Neural cell (in vitro differentiated cells): ENCODE data around the gene MRPS27. TPM values are rescaled to one million over a fixed set of nuclear protein-coding genes. Genes with fewer than 3 reads are reported as not detected.

Experiments
- H2AFZ ChIP-seq: fragments of 200-600, 300-800 bp; sonication (generic), shearing (Covaris generic); 2 replicates; pipeline ENCODE4 v1.6.0; 2014; ENCODE audit warnings: low read depth, mild to moderate bottlenecking, antibody characterized with exemption, low read length, moderate library complexity
- H3F3A ChIP-seq: fragments of 200-600 bp; shearing (Covaris generic); 2 replicates; pipeline ENCODE4 v1.6.1; 2016; ENCODE audit warnings: mild to moderate bottlenecking, moderate library complexity, mixed read lengths, antibody characterized with exemption, low read length; ENCODE audit not compliant: insufficient read depth, poor library complexity, severe bottlenecking
- H3K27ac ChIP-seq: fragments of 200-600, 300-800 bp; sonication (generic), shearing (Covaris generic); 2 replicates; pipeline ENCODE4 v1.5.1; 2014; ENCODE audit warnings: mild to moderate bottlenecking, low read length, moderate library complexity
- H3K27me3 ChIP-seq: fragments of 300-800, 200-600 bp; sonication (generic), shearing (Covaris generic); 2 replicates; pipeline ENCODE4 v1.6.0; 2014; ENCODE audit warnings: mild to moderate bottlenecking, low read depth, low read length, moderate library complexity; ENCODE audit not compliant: insufficient read depth
- H3K36me3 ChIP-seq: fragments of 300-800, 200-600 bp; sonication (generic), shearing (Covaris generic); 2 replicates; pipeline ENCODE4 v1.5.1; 2014; ENCODE audit warnings: mild to moderate bottlenecking, antibody characterized with exemption, low read length, moderate library complexity; ENCODE audit not compliant: insufficient read depth
- H3K4me2 ChIP-seq: fragments of 300-800, 200-600 bp; sonication (generic), shearing (Covaris generic); 2 replicates; pipeline ENCODE4 v1.6.0; 2014; ENCODE audit warnings: mild to moderate bottlenecking, low read length
- H3K4me3 ChIP-seq: fragments of 300-800, 200-600 bp; sonication (generic), shearing (Covaris generic); 2 replicates; pipeline ENCODE4 v1.5.1; 2014; ENCODE audit warnings: mild to moderate bottlenecking, low read length, moderate library complexity
- H3K79me2 ChIP-seq: fragments of 200-600 bp; shearing (Covaris generic); replicated peaks from 2 replicates; pipeline ENCODE4 v1.6.0; 2014; ENCODE audit warnings: mild to moderate bottlenecking, low read length, moderate library complexity; ENCODE audit not compliant: insufficient read depth
- H3K9ac ChIP-seq: fragments of 300-800, 200-600 bp; sonication (generic), shearing (Covaris generic); 2 replicates; pipeline ENCODE4 v1.6.1; 2016; ENCODE audit warnings: mild to moderate bottlenecking, low read length, mixed read lengths
- H3K9me2 ChIP-seq: fragments of 200-600 bp; shearing (Covaris generic); 2 replicates; pipeline ENCODE4 v1.6.1; 2016; ENCODE audit warnings: mild to moderate bottlenecking, low read length, mixed read lengths; ENCODE audit not compliant: insufficient read depth
- H3K9me3 ChIP-seq: fragments of 200-600, 300-800 bp; sonication (generic), shearing (Covaris generic); 2 replicates; pipeline ENCODE4 v1.6.1; 2016; ENCODE audit warnings: mild to moderate bottlenecking, mixed run types, low read length, moderate library complexity, mixed read lengths
- H4K20me1 ChIP-seq: fragments of 200-600 bp; shearing (Covaris generic); 2 replicates; pipeline ENCODE4 v1.6.1; 2016; ENCODE audit warnings: mild to moderate bottlenecking, mixed run types; ENCODE audit not compliant: insufficient read depth
- EP300 ChIP-seq: fragments of 450-650 bp; conservative IDR thresholded peaks from 2 replicates; pipeline ENCODE4 v1.6.1; 2014; ENCODE audit warnings: antibody characterized with exemption, mild to moderate bottlenecking, moderate library complexity; ENCODE audit not compliant: poor library complexity, severe bottlenecking
- EZH2 ChIP-seq: fragments of 200-600, 300-800 bp; shearing (Covaris generic), sonication (generic); IDR thresholded peaks from 2 replicates; pipeline ENCODE4 v1.6.1; 2014; ENCODE audit warnings: antibody characterized with exemption, low read length, borderline replicate concordance, mild to moderate bottlenecking; ENCODE audit not compliant: insufficient read depth, poor library complexity, severe bottlenecking
- MXI1 ChIP-seq: fragments of 450-650 bp; conservative IDR thresholded peaks from 2 replicates; pipeline ENCODE4 v1.6.1; 2014; ENCODE audit warnings: antibody characterized with exemption, mild to moderate bottlenecking; ENCODE audit not compliant: poor library complexity, severe bottlenecking
- POLR2AphosphoS5 ChIP-seq: IDR thresholded peaks from 2 replicates; pipeline ENCODE4 v1.6.1; 2012
- RAD21 ChIP-seq: fragments of 450-650 bp; conservative IDR thresholded peaks from 2 replicates; pipeline ENCODE4 v1.6.1; 2014; ENCODE audit warnings: antibody characterized with exemption, mild to moderate bottlenecking, moderate library complexity
- SMC3 ChIP-seq: fragments of 450-650 bp; conservative IDR thresholded peaks from 2 replicates; pipeline ENCODE4 v1.6.1; 2014; ENCODE audit warnings: antibody characterized with exemption, mild to moderate bottlenecking, moderate library complexity; ENCODE audit not compliant: poor library complexity
- TAF1 ChIP-seq: IDR thresholded peaks from 2 replicates; pipeline ENCODE4 v1.6.1; 2012; ENCODE audit warnings: low read depth
- polyA plus RNA-seq: library from polyadenylated mRNA; depleted of rRNA; stranded (reverse); fragments of >200 nt; gene quantifications from 2 replicates; pipeline ENCODE4 v1.2.3, GENCODE V29; 2014
- TF ChIP-seq, protein P1 (sequence below): fragments of 450-650 bp; IDR thresholded peaks from 2 replicates; pipeline ENCODE4 v1.5.1; 2014; ENCODE audit warnings: antibody characterized with exemption, mild to moderate bottlenecking, moderate library complexity; ENCODE audit not compliant: poor library complexity, severe bottlenecking
- TF ChIP-seq, protein P2 (sequence below): IDR thresholded peaks from 2 replicates; pipeline ENCODE4 v1.6.1; 2012; ENCODE audit warnings: borderline replicate concordance

MRPS27 gene
- polyA plus RNA-seq, 1 donor from 2014 or later: 36.7 TPM

DNA sequence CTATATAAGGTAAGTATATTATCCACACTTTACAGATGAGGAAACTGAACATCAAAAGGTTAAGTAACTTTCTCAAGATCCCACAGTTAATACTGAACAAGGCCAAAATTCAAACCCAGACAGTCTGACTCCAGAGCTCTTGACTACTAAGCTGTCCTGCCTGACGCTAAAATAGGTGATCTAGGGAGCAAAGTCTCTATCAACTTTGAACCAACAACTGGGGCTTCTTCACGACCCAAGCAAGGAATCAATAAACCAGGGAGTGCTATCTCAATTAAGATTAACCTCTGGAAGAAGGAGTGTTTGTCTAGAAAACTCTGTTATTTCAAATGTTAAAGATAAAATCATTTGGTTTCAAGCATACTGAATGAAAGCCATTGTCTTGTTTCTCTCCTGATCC is 64.4 kb downstream of the MRPS27 start:
- Histone ChIP-seq H3K9me3 (no peaks in the 10 kb centered on the region), H3K9me2 (no peaks in the 10 kb centered on the region), H3K9ac (no peak overlapping the region), H3K36me3 (no peaks in the 10 kb centered on the region), H3K79me2 (no peaks in the 10 kb centered on the region), H3K4me3 (no peak overlapping the region), H3K27me3 (no peaks in the 10 kb centered on the region), H3K27ac (no peak overlapping the region), H4K20me1 (no peaks in the 10 kb centered on the region), H2AFZ (no peak overlapping the region), H3K4me2 (no peak overlapping the region), H3F3A (no peaks in the 10 kb centered on the region)
- TF ChIP-seq RAD21: no peak
- no peak for TF ChIP-seq MXI1
- TF ChIP-seq, protein P1, sequence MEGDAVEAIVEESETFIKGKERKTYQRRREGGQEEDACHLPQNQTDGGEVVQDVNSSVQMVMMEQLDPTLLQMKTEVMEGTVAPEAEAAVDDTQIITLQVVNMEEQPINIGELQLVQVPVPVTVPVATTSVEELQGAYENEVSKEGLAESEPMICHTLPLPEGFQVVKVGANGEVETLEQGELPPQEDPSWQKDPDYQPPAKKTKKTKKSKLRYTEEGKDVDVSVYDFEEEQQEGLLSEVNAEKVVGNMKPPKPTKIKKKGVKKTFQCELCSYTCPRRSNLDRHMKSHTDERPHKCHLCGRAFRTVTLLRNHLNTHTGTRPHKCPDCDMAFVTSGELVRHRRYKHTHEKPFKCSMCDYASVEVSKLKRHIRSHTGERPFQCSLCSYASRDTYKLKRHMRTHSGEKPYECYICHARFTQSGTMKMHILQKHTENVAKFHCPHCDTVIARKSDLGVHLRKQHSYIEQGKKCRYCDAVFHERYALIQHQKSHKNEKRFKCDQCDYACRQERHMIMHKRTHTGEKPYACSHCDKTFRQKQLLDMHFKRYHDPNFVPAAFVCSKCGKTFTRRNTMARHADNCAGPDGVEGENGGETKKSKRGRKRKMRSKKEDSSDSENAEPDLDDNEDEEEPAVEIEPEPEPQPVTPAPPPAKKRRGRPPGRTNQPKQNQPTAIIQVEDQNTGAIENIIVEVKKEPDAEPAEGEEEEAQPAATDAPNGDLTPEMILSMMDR: no peak
- TF ChIP-seq TAF1: no peak
- no peak for TF ChIP-seq EP300
- TF ChIP-seq POLR2AphosphoS5: no peak
- no peak for TF ChIP-seq SMC3
- no peak for TF ChIP-seq EZH2
- TF ChIP-seq, protein P2, sequence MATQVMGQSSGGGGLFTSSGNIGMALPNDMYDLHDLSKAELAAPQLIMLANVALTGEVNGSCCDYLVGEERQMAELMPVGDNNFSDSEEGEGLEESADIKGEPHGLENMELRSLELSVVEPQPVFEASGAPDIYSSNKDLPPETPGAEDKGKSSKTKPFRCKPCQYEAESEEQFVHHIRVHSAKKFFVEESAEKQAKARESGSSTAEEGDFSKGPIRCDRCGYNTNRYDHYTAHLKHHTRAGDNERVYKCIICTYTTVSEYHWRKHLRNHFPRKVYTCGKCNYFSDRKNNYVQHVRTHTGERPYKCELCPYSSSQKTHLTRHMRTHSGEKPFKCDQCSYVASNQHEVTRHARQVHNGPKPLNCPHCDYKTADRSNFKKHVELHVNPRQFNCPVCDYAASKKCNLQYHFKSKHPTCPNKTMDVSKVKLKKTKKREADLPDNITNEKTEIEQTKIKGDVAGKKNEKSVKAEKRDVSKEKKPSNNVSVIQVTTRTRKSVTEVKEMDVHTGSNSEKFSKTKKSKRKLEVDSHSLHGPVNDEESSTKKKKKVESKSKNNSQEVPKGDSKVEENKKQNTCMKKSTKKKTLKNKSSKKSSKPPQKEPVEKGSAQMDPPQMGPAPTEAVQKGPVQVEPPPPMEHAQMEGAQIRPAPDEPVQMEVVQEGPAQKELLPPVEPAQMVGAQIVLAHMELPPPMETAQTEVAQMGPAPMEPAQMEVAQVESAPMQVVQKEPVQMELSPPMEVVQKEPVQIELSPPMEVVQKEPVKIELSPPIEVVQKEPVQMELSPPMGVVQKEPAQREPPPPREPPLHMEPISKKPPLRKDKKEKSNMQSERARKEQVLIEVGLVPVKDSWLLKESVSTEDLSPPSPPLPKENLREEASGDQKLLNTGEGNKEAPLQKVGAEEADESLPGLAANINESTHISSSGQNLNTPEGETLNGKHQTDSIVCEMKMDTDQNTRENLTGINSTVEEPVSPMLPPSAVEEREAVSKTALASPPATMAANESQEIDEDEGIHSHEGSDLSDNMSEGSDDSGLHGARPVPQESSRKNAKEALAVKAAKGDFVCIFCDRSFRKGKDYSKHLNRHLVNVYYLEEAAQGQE: no peak

DNA sequence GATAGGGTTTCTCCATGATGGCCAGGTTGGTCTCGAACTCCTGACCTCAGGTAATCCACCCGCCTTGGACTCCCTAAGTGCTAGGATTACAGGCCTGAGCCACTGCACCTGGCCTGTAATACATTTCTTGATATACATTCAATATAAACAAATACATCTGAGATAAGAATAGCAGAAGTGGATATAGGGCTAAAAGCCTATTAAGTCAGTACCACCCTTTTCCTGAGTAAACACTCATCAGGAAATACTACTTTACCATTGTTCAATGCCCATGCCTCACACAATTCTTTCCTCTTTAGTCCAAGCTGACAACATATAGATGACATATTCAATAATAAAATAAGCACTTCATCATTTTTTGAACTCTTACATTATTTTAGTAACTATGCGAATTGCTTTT is 64.8 kb downstream of the MRPS27 start:
- H3K79me2 ChIP-seq: no peaks in the 10 kb centered on the region
- H3F3A ChIP-seq: no peaks in the 10 kb centered on the region
- H3K9me3 ChIP-seq: no peaks in the 10 kb centered on the region
- no peak overlapping the region for H3K4me3 ChIP-seq
- H3K27ac ChIP-seq: no peak overlapping the region
- H3K36me3 ChIP-seq: no peaks in the 10 kb centered on the region
- no peak overlapping the region for H2AFZ ChIP-seq
- H3K9me2 ChIP-seq: no peaks in the 10 kb centered on the region
- H3K4me2 ChIP-seq: no peak overlapping the region
- no peak overlapping the region for H3K9ac ChIP-seq
- no peaks in the 10 kb centered on the region for H4K20me1 ChIP-seq
- no peaks in the 10 kb centered on the region for H3K27me3 ChIP-seq
- TF ChIP-seq TAF1 (no peak), RAD21 (no peak), EZH2 (no peak), EP300 (no peak), MXI1 (no peak), POLR2AphosphoS5 (no peak), SMC3 (no peak)
- TF ChIP-seq, protein P2: no peak
- TF ChIP-seq, protein P1: no peak
